Spleen (tissue), 11 donors: Measurements from ENCODE around the gene MEA1. TPM values are rescaled to one million over a fixed set of nuclear protein-coding genes. Genes with fewer than 3 reads are reported as not detected.
A peak's percentile ranks its signal among the peaks of the same experiment; 100 is the strongest.

Experiments used
- DNase-seq: peaks from one replicate; pipeline ENCODE4 v3.0.0-alpha.2; 2020
- H3K27ac ChIP-seq, 8 donors: fragments of 200-600 bp; sonication (generic) in 7 of 8; 1 replicate in 4 of 8; 2 replicates in 4 of 8; pipeline versions ENCODE4 v1.5.0 to v1.8.0; 2016 to 2021; ENCODE audit warnings: inconsistent platforms in 4 of 8, mild to moderate bottlenecking in 4 of 8, moderate library complexity in 1 of 8
- H3K27me3 ChIP-seq, 7 donors: fragments of 200-600 bp; sonication (generic) in 6 of 7; replicated peaks in 1 of 7; 1 replicate in 4 of 7; 2 replicates in 3 of 7; pipeline versions ENCODE4 v1.5.0 to v1.8.0; 2016 to 2021; ENCODE audit warnings: inconsistent platforms in 3 of 7, mild to moderate bottlenecking in 1 of 7
- H3K36me3 ChIP-seq, 6 donors: fragments of 200-600 bp; sonication (generic) in 5 of 6; 1 replicate in 4 of 6; 2 replicates in 2 of 6; pipeline versions ENCODE4 v1.5.0 to v1.8.0; 2016 to 2021; ENCODE audit warnings: inconsistent platforms in 2 of 6
- H3K4me1 ChIP-seq, 6 donors: fragments of 200-600 bp; sonication (generic) in 5 of 6; 1 replicate in 3 of 6; 2 replicates in 3 of 6; pipeline versions ENCODE4 v1.5.0 to v1.8.0; 2016 to 2021; ENCODE audit warnings: inconsistent platforms in 3 of 6
- H3K4me3 ChIP-seq, 8 donors: fragments of 200-600 bp; sonication (generic) in 7 of 8; 1 replicate in 4 of 8; 2 replicates in 4 of 8; pipeline versions ENCODE4 v1.5.0 to v1.8.0; 2016 to 2021; ENCODE audit warnings: inconsistent platforms in 4 of 8, mild to moderate bottlenecking in 4 of 8, moderate library complexity in 2 of 8
- H3K9me3 ChIP-seq, 8 donors: fragments of 200-600 bp; sonication (generic) in 7 of 8; 1 replicate in 4 of 8; 2 replicates in 4 of 8; pipeline versions ENCODE4 v1.5.0 to v1.8.0; 2016 to 2021; ENCODE audit warnings: inconsistent platforms in 4 of 8
- POLR2A ChIP-seq, 3 donors: fragments of 450-650 bp; IDR thresholded peaks; one replicate each; pipeline ENCODE4 v1.5.1; 2017; ENCODE audit warnings: antibody characterized with exemption in 3 of 3, mild to moderate bottlenecking in 1 of 3
- POLR2AphosphoS5 ChIP-seq, 3 donors: sonication (generic); formaldehyde crosslinking; IDR thresholded peaks; one replicate each; pipeline ENCODE4 v1.5.1; 2017; ENCODE audit warnings: antibody characterized with exemption in 3 of 3
- WGBS, 5 donors: extraction: QIAGEN DNeasy Blood & Tissue Kit in 3 of 5; methylation state at CpG; one replicate each; pipeline versions ENCODE4 v1.1.5 to v1.1.7; 2013 to 2018; 5-methylcytosine and 5-hydroxymethylcytosine counted together
- intact Hi-C: fragments of 100-400 bp; cut with DNase I; formaldehyde crosslinking; loops from one replicate; pipeline ENCODE4 v1.15.0; 2023; ENCODE audit warnings: low total_unique reads
- polyA plus RNA-seq, 3 donors: library from polyadenylated mRNA; stranded (reverse); fragments of 200-250 nt; gene quantifications; one replicate each; pipeline ENCODE4 v1.2.1, GENCODE V29; 2013
- total RNA-seq, 7 donors: library from RNA; depleted of rRNA in 3 of 7; stranded (reverse); fragments of >200 nt in 3 of 7; fragmentation: NEBNext Ultra II Directional in 4 of 7; extraction: Animal tissue kit (Norgen Biotek cat#: 25700) in 4 of 7; gene quantifications; one replicate each; pipeline versions ENCODE4 v1.1.0 to v1.2.1, GENCODE V29; 2016 to 2021
- TF ChIP-seq, protein P1 (sequence below), 11 experiments: fragments of 200-600 bp in 7 of 11; fragments of 450-650 bp in 4 of 11; sonication (generic) in 4 of 11; IDR thresholded peaks in 8 of 11; conservative IDR thresholded peaks in 3 of 11; 1 replicate in 7 of 11; 2 replicates in 4 of 11; pipeline versions ENCODE4 v1.4.0 to v1.8.0; 2016 to 2021; ENCODE audit warnings: antibody characterized with exemption in 11 of 11, inconsistent platforms in 4 of 11, mild to moderate bottlenecking in 1 of 11
- donor health status: healthy with polysubstance abuse.
- donor health status: DM: no; HTN: no; CAD: no; lungs with moderate emphysema.
- donor health status: DM: no; HTN: no; CAD: no.
- donor health status: Bipolar disorder and iron deficiency.
- donor health status: healthy.
- donor health status: DM: no; HTN: no; CAD: no.
- donor health status: DM: yes; HTN: yes; CAD: no.

MEA1 gene
- total and polyA plus RNA-seq, 10 donors = 33.3 to 89.4 (median 43.4) TPM

- peaks cover 19 to 58% (median 37%) of the 10 kb centered on the region in 6 donors for H3K4me1 ChIP-seq
- intact Hi-C loops = no loop called here
- H3K27ac ChIP-seq = no peak overlapping the region
- TF ChIP-seq POLR2AphosphoS5 (IDR thresholded peaks at IDR 0.05) = no peak
- no peak for TF ChIP-seq POLR2A (IDR thresholded peaks at IDR 0.05)
- TF ChIP-seq, protein P1, sequence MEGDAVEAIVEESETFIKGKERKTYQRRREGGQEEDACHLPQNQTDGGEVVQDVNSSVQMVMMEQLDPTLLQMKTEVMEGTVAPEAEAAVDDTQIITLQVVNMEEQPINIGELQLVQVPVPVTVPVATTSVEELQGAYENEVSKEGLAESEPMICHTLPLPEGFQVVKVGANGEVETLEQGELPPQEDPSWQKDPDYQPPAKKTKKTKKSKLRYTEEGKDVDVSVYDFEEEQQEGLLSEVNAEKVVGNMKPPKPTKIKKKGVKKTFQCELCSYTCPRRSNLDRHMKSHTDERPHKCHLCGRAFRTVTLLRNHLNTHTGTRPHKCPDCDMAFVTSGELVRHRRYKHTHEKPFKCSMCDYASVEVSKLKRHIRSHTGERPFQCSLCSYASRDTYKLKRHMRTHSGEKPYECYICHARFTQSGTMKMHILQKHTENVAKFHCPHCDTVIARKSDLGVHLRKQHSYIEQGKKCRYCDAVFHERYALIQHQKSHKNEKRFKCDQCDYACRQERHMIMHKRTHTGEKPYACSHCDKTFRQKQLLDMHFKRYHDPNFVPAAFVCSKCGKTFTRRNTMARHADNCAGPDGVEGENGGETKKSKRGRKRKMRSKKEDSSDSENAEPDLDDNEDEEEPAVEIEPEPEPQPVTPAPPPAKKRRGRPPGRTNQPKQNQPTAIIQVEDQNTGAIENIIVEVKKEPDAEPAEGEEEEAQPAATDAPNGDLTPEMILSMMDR (IDR thresholded peaks at IDR 0.05 in 8 of 11, conservative IDR thresholded peaks at IDR 0.05 in 3 of 11) = no peak
- no peaks in the 10 kb centered on the region for H3K27me3 ChIP-seq
- no peaks in the 10 kb centered on the region for H3K9me3 ChIP-seq
- 78 to 92% (median 89%) methylated on average over 5 of the region's 5 CpGs for WGBS, 5 donors
- DNase-seq = no peak
- no peak overlapping the region for H3K4me3 ChIP-seq
- H3K36me3 ChIP-seq = peaks cover 0 to 51% (median 4%) of the 10 kb centered on the region in 6 donors
Observed at GRCh38 chr6:42974919-42975505, 38.7 kb downstream of the MEA1 start.

GRCh38 chr6:42973926-42974325 lies 39.8 kb downstream of the MEA1 start:
- Histone ChIP-seq H3K4me1 (peaks cover 17 to 49% (median 30%) of the 10 kb centered on the region in 6 donors), H3K27me3 (no peaks in the 10 kb centered on the region), H3K9me3 (no peaks in the 10 kb centered on the region), H3K27ac (peak overlapping the region in 1 of 8 donors; percentile 6), H3K4me3 (no peak overlapping the region), H3K36me3 (peaks cover 0 to 62% (median 13%) of the 10 kb centered on the region in 6 donors)
- no peak for DNase-seq
- TF ChIP-seq POLR2AphosphoS5 (IDR thresholded peaks at IDR 0.05) (no peak), POLR2A (IDR thresholded peaks at IDR 0.05) (no peak)
- TF ChIP-seq, protein P1 (IDR thresholded peaks at IDR 0.05 in 8 of 11, conservative IDR thresholded peaks at IDR 0.05 in 3 of 11) = no peak
- intact Hi-C loops = no loop called here
- WGBS, 5 donors = 64 to 93% (median 76%) methylated on average over 3 of the region's 3 CpGs

- Histone ChIP-seq H3K9me3 (no peaks in the 10 kb centered on the region), H3K27ac (no peak overlapping the region), H3K27me3 (no peaks in the 10 kb centered on the region), H3K4me1 (peaks cover 3 to 31% (median 14%) of the 10 kb centered on the region in 6 donors), H3K4me3 (no peak overlapping the region), H3K36me3 (peaks cover 0 to 83% (median 26%) of the 10 kb centered on the region in 6 donors)
- WGBS, 5 donors = 81 to 93% (median 82%) methylated on average over 3 of the region's 3 CpGs
- intact Hi-C loops = no loop called here
- TF ChIP-seq POLR2A (IDR thresholded peaks at IDR 0.05) = no peak
- no peak for TF ChIP-seq POLR2AphosphoS5 (IDR thresholded peaks at IDR 0.05)
- TF ChIP-seq, protein P1 (IDR thresholded peaks at IDR 0.05 in 8 of 11, conservative IDR thresholded peaks at IDR 0.05 in 3 of 11) = no peak
- DNase-seq = no peak
Observed at GRCh38 chr6:42971746-42972327, 41.9 kb downstream of the MEA1 start.

GRCh38 chr6:42970871-42971612 lies 42.7 kb downstream of the MEA1 start:
- H3K36me3 ChIP-seq = peaks cover 0 to 91% (median 33%) of the 10 kb centered on the region in 6 donors
- intact Hi-C loops = no loop called here
- H3K27ac ChIP-seq = no peak overlapping the region
- no peaks in the 10 kb centered on the region for H3K9me3 ChIP-seq
- peaks cover 0 to 24% (median 7%) of the 10 kb centered on the region in 6 donors for H3K4me1 ChIP-seq
- no peak overlapping the region for H3K4me3 ChIP-seq
- DNase-seq = no peak
- TF ChIP-seq POLR2A (IDR thresholded peaks at IDR 0.05) = no peak
- TF ChIP-seq, protein P1 (IDR thresholded peaks at IDR 0.05 in 8 of 11, conservative IDR thresholded peaks at IDR 0.05 in 3 of 11) = no peak
- no peak for TF ChIP-seq POLR2AphosphoS5 (IDR thresholded peaks at IDR 0.05)
- 62 to 80% (median 72%) methylated on average over 4 of the region's 4 CpGs for WGBS, 5 donors
- H3K27me3 ChIP-seq = no peaks in the 10 kb centered on the region
